Measurements from ENCODE around the gene OR4K2.
"Not testable (repeated sequence)": the region's sequence is repeated elsewhere in the genome, so short reads cannot be mapped to it uniquely, and the experiment has no call there.

The OR4K2 gene, protein sequence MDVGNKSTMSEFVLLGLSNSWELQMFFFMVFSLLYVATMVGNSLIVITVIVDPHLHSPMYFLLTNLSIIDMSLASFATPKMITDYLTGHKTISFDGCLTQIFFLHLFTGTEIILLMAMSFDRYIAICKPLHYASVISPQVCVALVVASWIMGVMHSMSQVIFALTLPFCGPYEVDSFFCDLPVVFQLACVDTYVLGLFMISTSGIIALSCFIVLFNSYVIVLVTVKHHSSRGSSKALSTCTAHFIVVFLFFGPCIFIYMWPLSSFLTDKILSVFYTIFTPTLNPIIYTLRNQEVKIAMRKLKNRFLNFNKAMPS

DNA sequence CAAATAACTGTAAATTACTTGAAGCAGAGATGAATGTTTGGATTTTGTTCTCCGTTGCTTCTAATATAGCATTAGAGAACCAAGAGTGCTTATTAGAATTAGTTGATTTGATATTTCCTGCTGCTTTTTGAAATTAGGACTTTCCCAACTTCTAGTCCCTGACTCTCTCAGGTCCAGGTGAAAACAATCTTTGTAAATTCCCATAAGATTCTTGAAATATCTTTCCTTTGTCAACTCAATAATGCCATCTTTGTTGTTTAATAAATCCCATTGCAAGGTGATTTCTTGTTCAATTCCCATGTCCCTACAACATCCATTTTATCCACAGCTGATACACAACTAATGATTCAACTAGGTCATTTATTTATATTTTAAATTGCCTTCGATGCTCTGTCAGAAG is at the start of gene OR4K2:
Gene OR4K2 (plus strand): TSS at position 301 of the 400 bp plus-strand sequence. CDS start 1,126 bp downstream, outside the sequence.
- no peak for DNase-seq

GRCh38 chr14:19827626-19828244 is 47.2 kb upstream of the OR4K2 start:
- DNase-seq, result not testable (repeated sequence)

DNA sequence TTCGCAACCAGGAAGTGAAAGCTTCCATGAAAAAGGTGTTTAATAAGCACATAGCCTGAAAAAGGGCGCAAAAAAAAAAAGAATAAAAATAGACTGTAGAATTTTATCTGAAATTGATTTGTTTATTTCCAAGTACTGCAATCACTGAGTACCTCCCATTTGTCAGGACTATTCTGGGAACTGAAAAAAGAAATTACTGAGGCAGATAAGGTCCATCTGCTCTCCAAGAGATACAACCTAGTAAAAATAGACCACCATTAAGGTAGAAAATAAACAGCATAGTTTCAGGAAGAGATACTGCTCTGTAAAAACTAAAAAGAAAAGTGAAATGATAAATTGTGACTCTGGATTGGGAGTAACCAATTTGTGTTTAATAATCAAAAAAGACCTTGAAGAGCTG is 46.6 kb upstream of the OR4K2 start:
- DNase-seq, result no peak

DNA sequence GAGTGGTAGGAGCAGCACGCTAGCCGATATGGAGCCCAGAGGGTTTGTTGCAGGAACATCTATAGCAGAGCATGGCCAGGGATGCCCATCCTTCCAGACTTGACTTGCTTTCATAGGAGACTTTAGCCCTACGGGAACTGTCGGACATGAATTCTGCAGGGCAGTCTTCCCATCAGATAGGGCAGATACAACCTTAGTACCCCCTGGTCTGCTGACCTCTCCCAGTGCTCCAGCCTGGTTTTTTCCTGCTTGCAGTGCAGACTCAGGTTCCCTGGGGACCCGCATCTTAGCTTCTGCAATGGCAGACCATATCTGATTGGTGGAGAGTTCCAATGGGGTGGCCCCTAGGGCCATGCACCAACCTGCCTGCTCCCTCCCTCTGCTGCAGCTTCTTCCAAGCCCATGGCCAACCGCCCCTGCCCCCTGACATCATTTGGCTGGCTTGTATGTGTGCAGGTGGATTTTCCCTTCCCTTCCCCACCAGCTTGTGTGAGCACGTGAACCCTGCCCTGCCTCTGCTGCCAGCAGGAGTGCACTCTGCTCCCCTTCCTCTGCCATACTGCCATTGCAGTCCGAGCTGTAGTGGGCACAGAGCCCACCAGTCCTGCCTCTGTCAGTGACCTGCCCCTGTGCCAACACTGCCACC is 40.6 kb upstream of the OR4K2 start:
- DNase-seq, result not testable (repeated sequence)

DNA sequence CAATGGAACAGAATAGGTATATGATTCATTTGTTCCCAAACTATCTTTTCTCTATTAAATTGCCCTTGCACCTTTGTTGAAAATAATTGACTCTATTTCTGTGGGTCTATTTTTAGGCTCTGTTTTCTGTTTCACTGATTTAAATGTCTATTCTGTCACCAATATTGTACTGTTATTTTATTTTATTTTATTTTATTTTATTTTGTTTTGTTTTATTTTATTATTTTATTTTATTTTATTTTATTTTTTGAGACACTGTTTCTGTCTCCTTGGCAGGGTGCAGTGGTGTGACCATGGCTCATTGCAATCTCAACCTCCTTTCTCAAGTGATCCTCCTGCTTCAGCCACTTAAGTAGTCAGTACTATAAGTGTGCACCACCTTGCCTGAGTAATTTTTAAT is 36.5 kb upstream of the OR4K2 start:
- DNase-seq, result no peak

DNA sequence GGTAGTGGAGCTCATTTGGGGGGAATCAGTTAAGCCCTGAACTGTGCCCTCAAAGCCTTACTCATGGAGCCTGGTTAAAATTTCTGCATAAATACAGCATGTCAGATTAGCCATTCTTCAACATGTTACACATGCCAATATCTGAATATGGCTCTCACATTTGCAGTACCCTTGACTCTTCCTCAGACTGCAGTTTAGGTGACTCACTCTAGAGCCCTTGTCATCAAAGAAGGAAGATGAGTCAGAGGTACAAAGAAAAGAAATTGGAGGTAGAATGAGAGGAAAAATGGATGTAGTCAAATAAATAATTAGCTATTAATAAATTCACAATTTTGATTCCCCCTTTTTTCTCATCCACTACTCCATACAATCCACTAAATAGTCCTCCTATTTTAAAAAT is 23.6 kb upstream of the OR4K2 start:
- DNase-seq, result no peak

- not testable (repeated sequence) for DNase-seq
Observed at GRCh38 chr14:19866061-19866669, 8.8 kb upstream of the OR4K2 start.

GRCh38 chr14:19873178-19873577 is 1.8 kb upstream of the OR4K2 start:
- DNase-seq, result peak in 1 of 2 experiments; percentile 7

GRCh38 chr14:19878029-19878642 is 3.2 kb downstream of the OR4K2 start:
- DNase-seq, result peak in 1 of 2 experiments; percentile 40

GRCh38 chr14:19895282-19895681 is 20.3 kb downstream of the OR4K2 start:
- no peak for DNase-seq

DNA sequence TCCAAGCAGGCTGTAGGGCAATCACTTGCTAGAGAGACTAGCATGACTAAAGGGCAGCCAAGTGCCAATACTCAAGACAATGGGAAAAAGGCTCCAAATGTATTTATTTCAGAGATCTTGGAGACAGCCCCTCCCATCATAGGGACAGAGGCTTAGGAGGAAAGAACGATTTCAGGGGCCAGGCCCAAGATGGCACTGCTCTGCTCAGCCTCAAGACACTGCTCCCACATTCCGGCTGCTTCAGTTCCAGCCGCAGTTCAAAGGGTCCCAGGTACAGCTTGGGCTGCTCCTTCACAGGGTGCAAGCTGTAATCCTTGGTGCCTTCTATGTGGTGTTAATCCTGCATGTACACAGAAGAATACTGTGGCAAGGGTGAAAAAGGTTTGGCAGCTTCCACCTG is 26.1 kb downstream of the OR4K2 start:
- DNase-seq, result no peak

DNA sequence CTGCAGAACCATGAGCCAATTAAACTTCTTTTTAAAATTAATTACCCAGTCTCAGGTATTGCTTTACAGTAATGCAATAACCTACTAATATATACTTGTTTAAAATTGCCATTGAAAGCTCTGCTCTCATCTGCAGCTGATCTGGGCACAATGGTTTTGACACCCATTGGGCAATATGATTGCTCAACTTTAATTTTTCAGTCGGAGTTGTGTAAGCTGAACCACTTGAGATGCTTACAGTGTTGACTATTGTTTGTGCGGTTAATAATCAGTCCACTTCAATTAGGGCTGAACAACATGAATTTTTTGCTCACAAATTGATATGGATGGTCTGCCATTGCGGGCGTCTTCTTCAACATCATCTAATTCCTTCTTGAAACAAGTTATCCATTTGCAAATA is 27.5 kb downstream of the OR4K2 start:
- no peak for DNase-seq

DNA sequence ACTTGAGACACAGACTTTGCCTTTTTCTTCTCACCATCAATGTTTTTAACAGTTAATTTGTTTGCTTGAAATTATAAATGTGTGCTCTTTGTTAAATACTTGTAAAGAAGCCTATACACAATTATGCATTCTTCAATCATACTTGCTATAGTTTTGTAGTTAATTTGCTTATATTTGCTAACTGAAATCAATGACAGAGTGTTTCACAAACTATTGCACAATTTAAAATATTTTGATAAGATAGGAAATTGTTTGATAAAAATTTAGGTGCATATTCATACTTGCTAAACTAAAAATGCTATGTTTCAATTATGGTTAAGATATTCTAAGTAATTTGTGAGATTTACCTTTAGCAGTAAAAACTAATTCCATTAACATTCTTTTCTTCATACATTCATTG is 31.7 kb downstream of the OR4K2 start:
- DNase-seq, result no peak

GRCh38 chr14:19911114-19911513 is 36.2 kb downstream of the OR4K2 start:
- DNase-seq, result no peak

DNA sequence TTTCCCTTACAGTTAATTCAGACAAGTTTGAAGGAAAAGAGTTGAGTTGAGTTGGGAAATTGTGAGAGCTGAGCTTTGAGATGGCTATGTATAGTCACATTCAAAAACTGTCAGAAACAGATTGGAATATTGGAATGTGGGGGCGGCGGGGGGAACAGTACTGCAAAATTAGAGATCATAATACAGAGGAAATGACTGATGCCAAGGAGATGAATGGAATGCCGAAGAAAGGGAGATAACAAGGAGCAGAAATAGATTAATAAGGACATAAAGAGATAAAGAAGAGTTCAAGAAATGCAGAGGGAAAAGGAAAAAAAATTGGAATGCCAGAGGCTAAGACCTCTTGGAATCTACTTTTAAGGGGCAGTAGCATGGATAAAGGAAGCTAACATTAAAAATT is 42.3 kb downstream of the OR4K2 start:
- no peak for DNase-seq

- no peak for DNase-seq
Observed at GRCh38 chr14:19917955-19918518, 43.1 kb downstream of the OR4K2 start.

- DNase-seq, result no peak
Observed at GRCh38 chr14:19918553-19919264, 43.8 kb downstream of the OR4K2 start.

GRCh38 chr14:19920021-19920657 is 45.2 kb downstream of the OR4K2 start, which contains the start of gene OR4K5:
OR4K5 (plus strand) TSS chr14:19920607; CDS start chr14:19920607, 0 bp downstream.
- DNase-seq, result no peak

DNA sequence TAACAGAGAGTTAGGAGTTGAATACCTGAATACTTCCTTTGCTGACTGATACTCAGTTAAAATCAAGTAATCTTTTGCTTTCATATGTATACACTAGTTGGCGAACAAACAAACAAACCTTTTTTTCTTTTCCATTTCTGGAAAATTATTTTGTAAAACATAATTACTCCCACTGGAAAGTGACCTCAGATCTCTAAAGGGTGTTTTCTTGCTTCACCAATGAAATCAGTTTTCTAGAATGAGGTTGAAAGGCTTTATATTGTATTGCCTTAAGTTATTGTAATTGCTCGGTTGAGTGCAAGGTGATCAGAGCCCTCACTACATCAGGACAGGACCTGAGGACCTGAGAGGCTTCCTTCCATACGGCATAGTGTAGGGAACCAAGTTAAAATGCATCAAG is 55.7 kb downstream of the OR4K2 start, which contains the start of gene OR4K1:
Gene OR4K1 (plus strand): TSS at position 301 of the 400 bp plus-strand sequence. CDS start 4,750 bp downstream, outside the sequence.
- no peak for DNase-seq

Measured in NCI-H446 (cell line).